HG03045 (cell line): Measurements from ENCODE around the gene HIGD1C.
"Not testable (repeated sequence)": the region's sequence is repeated elsewhere in the genome, so short reads cannot be mapped to it uniquely, and the experiment has no call there.

Experiments used
- ATAC-seq: cut with Tn5 transposase; IDR thresholded peaks from one replicate; pipeline ENCODE4 v1.9.1; 2021; ENCODE audit warnings: mild to moderate bottlenecking, moderate library complexity; ENCODE audit not compliant: unreplicated experiment

Gene HIGD1C

DNA sequence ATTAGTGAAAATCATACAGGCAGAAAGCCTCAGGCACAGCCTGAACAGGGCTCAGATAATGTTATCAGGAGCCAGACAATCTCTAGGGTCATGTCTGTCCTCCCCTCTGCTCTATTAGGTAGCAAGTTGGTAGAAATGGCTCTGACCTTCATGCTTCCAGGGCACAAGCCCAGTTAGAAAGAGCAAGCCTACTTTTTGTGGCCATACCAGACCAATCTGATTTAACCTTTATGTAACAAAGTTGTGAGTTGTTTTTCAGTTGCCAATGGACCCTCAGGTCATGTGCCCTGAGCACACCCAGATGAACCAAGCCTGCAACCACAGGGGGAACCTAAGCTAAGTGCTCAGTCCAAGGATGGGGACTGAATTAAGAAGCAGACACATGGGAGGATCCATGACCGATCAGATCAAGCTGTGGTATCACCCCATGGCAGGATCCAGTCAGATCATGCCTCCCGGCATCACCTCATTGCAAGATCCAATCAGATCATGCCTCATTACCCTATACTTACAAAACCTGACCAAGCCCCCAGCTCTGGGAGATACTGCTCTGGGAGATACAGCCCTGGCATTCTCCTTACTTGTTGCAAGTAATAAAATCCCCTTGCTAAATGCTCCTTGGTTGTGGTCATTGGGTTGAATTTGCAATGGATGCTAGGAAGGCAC, 18.8 kb upstream of the HIGD1C start:
- no peak for ATAC-seq

- no peak for ATAC-seq
Measured at GRCh38 chr12:50934371-50934851, 17.9 kb upstream of the HIGD1C start.

DNA sequence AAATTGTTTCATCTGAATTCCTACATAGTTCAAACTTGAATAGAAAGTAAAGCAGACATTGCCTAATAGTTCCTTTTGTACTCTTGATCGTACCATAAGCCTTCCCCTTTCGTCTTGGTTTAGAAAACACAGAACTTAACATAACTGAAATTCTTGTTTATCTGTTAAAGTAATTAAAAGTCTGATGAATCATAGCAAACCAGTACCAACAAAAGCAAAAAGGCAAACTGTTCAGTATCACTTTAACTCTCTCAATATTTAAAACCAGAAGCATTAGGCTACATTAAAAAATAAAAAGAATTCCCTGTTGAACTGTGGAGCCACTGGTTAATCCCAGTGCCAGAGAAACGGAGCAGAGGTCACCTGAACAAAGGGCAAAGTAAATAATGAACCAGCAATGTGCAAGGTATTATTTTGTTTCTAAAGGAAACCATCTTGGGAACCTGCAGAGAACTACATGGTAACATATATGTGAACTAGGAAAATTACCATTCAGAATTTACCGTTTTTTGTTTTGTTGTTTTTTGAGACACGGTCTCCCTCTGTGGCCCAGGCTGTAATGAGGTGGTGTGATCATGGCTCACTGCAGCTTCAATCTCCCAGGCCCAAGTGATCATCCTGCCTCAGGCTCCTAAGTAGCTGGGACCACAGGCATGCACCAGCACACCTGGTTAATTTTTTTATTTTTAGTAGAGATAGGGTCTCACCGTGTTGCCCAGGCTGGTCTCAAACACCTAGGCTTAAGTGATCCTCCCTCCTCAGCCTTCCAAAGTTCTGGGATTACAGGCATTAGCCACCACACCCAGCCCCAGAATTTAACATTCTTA, 17.1 kb upstream of the HIGD1C start:
- ATAC-seq: no peak

GRCh38 chr12:50936821-50937530, 15.4 kb upstream of the HIGD1C start:
- ATAC-seq: no peak

GRCh38 chr12:50937653-50938052, 14.7 kb upstream of the HIGD1C start:
- no peak for ATAC-seq

GRCh38 chr12:50947933-50948626, 4.3 kb upstream of the HIGD1C start:
- ATAC-seq: no peak

DNA sequence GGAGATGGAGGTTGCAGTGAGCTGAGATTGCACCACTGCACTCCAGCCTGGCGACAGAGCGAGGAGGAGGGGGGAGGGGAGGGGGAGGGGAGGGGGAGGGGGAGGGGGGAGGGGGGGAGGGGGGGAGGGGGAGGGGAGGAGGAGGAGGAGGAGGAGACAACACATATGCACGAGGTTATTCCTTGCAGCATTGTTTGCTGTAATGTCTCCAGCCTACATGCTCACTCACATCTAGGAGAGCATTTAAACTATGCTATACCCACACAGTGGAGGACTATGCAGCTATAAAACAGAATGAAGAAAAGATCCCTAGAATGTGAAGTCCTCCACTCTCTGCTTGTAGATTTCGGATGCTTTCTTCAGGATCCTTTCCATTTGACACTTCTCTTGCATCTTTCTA, 3.5 kb upstream of the HIGD1C start:
- ATAC-seq: no peak

DNA sequence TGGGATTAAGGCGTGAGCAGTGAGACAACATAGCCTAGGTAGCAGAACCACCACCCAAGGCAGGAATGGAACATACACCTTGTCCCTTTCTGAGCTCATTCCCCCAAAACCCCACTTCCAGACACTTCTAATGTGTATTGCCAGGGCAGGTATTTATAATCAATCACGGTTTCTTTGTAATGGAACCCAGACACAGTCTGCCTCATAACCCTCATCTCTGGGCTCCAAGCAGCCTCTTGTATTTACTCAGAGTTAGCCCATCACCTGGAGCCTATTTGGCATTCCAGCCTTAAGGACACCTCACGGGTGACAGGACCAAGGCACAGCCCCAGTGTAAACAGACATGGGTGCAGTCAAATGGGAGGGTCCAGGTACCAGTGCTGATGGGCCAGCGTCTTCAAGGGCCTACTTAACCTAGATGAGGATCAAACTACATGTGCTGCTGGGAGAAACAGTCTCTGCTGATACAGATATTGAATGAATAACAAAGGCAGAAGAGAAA, 2.5 kb upstream of the HIGD1C start:
- ATAC-seq: no peak

DNA sequence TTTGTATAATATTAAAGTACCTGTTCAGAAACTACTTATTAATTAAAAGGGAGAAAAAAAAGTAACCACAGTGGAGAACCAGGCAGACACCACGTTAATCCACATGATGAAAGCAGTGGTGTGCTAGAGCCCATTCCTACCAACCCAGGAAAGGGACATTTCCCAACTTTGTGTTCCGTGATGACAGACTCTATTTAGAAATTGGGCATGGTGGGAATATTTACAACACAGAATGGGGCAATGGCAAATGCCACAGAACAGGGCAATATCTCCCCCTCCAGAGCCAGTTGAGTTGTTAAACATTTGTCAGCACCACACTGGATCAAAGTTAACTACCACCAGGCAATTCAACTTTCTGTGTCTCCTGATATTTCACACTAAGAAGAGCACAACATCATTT, 1.2 kb upstream of the HIGD1C start:
- ATAC-seq: no peak

- no peak for ATAC-seq
Measured at GRCh38 chr12:50953047-50953446, 703 bp downstream of the HIGD1C start.

DNA sequence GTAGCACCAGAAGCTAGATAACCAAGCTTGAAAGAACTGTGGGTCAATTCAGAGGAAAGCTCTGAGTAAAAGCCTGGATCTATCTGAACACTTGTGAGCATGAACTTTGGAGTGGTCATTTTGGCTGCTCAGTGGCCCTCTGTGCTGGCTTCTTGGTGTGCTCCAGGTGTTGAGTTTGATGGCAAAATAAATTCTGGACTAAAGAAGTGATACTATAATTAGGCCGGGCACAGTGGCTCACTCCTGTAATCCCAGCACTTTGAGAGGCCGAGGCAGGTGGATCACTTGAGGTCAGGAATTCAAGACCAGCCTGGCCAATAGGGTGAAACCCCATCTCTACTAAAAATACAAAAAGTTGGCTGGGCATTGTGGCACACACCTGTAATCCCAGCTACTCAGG, 2.4 kb downstream of the HIGD1C start:
- not testable (repeated sequence) for ATAC-seq

- no peak for ATAC-seq
Measured at GRCh38 chr12:50955288-50955687, 2.9 kb downstream of the HIGD1C start.

DNA sequence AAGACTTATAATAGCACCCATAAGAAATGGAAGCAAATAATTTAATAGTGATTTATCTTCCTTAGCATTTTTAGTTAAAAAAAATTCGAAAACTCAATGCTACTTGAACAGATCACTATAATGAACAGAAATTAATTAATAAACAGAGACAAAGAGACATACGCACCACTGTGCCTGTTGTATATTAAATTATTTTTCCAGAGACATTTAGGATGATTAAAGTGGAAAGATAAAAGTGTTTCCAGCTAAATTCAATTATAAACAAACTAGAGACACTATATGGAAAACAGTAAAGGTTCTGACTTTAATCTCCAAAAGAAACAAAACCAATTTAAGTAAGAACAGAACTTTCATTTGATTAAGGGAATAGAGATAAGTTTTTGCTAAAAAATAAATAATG, 3.4 kb downstream of the HIGD1C start:
- ATAC-seq: no peak

- no peak for ATAC-seq
Measured at GRCh38 chr12:50960130-50960529, 7.8 kb downstream of the HIGD1C start.

DNA sequence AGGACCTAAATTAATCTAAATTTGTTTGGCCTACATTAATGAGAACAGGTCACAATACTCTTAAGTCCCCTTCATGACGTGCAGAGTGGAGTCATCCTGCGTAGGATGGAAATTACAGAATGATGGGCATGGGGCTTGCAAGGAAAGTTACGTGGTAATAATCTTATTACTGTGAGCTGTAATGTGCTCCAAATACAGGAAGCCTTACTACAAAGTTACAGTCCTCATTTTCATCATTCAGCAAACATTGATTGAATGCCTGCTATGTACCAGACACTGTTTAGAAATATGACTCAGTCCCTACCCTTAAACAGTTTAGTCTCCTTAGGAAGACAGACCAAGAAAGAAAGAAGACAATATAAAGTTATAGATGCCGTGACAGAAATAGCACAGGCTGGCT, 9.4 kb downstream of the HIGD1C start:
- no peak for ATAC-seq

- ATAC-seq: no peak
Measured at GRCh38 chr12:50964432-50964831, 12.1 kb downstream of the HIGD1C start.

GRCh38 chr12:50971946-50972345, 19.6 kb downstream of the HIGD1C start:
- ATAC-seq: no peak

DNA sequence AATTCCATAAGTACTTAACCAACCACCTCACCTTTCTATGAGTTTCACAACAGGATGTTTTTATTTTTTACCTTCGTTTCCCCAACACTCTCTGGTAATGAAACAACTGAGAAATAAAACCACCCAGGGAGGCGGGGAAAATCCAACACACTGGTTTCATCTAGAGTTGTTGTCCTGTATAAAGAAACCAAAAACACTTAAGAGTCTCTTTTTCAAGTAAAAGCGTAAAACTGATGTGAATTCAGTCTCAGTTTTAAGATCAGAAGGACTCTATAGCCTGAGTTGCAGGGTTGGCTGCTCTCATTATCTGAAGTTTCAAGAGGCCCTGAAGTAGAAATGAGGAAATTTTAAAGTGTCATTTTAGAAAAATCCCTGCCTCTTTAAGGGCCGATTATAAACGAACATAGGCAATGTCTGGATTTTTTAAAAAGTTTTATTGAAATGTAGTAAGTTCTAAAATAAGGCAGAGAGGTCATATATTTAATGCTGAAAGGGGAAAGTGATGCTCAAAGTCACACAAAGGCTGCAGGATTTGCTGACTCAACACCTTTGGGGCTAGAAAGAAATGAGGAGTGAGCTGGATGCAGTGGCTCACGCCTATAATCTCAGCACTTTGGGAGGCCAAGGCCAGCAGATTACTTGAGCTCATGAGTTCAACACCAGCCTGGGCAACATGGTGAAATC, 27.2 kb downstream of the HIGD1C start:
- ATAC-seq: no peak

- no peak for ATAC-seq
Measured at GRCh38 chr12:50980545-50980944, 28.2 kb downstream of the HIGD1C start.
